Activated naive CD8-positive, alpha-beta T cell treated with anti-CD3 and anti-CD28 coated beads, Interleukin-2, amount 10 ng/mL, durations not matched to agents 7 days and 5 days (primary cell): ENCODE measurements around the gene HTR1A. TPM values are rescaled to one million over a fixed set of nuclear protein-coding genes. Genes with fewer than 3 reads are reported as not detected.

Source experiments
- ATAC-seq: fragments of 150-1000 bp; cut with Tn5 transposase; one replicate; pipeline ENCODE4 v1.10.0; 2021; ENCODE audit warnings: low read depth, moderate library complexity
- POLR2A ChIA-PET: fragments of 350-600 bp; sonication (Branson Sonifier 250); formaldehyde crosslinking; loops from one replicate; lab custom pipeline; 2021; ENCODE audit warnings: antibody characterized with exemption; lab: Charles Lee
- DNase-seq: peaks from one replicate; pipeline ENCODE4 v3.0.0; 2021
- H3K27ac Mint-ChIP-seq: one replicate; pipeline ENCODE4 v1.8.0; 2022; ENCODE audit warnings: mild to moderate bottlenecking, mixed read lengths
- H3K27me3 Mint-ChIP-seq: one replicate; pipeline ENCODE4 v1.8.0; 2022; ENCODE audit warnings: mild to moderate bottlenecking, moderate library complexity, mixed read lengths
- H3K36me3 Mint-ChIP-seq: one replicate; pipeline ENCODE4 v1.8.0; 2021; ENCODE audit warnings: mild to moderate bottlenecking, mixed read lengths
- H3K4me1 Mint-ChIP-seq: one replicate; pipeline ENCODE4 v1.8.0; 2021; ENCODE audit warnings: mixed read lengths
- H3K4me3 Mint-ChIP-seq: one replicate; pipeline ENCODE4 v1.8.0; 2022; ENCODE audit warnings: mild to moderate bottlenecking, moderate library complexity, mixed read lengths
- H3K9me3 Mint-ChIP-seq: one replicate; pipeline ENCODE4 v1.8.0; 2021; ENCODE audit warnings: mixed read lengths
- total RNA-seq, 2 experiments: library from RNA; stranded (reverse); gene quantifications; one replicate each; pipeline ENCODE4 v1.2.3, GENCODE V29; 2021

Gene HTR1A
- total RNA-seq, 2 experiments from 2014 or later, result not detected

GRCh38 chr5:63935103-63935502 is 27.1 kb downstream of the HTR1A start:
- Mint-ChIP-seq H3K4me1 (no peaks in the 10 kb centered on the region), H3K36me3 (no peaks in the 10 kb centered on the region), H3K27ac (no peak overlapping the region), H3K9me3 (peaks cover 6% of the 10 kb centered on the region), H3K4me3 (no peak overlapping the region), H3K27me3 (no peaks in the 10 kb centered on the region)
- DNase-seq (no peak), ATAC-seq (no peak)
- POLR2A ChIA-PET, result no interaction called here

GRCh38 chr5:63931836-63932235 is 30.4 kb downstream of the HTR1A start:
- peaks cover 4% of the 10 kb centered on the region for H3K9me3 Mint-ChIP-seq
- no peak for ATAC-seq
- no peak overlapping the region for H3K27ac Mint-ChIP-seq
- POLR2A ChIA-PET, result no interaction called here
- no peaks in the 10 kb centered on the region for H3K4me1 Mint-ChIP-seq
- DNase-seq, result no peak
- H3K36me3 Mint-ChIP-seq, result no peaks in the 10 kb centered on the region
- H3K27me3 Mint-ChIP-seq, result no peaks in the 10 kb centered on the region
- no peak overlapping the region for H3K4me3 Mint-ChIP-seq

GRCh38 chr5:63928451-63928850 is 33.8 kb downstream of the HTR1A start:
- ATAC-seq, result no peak
- no peaks in the 10 kb centered on the region for H3K36me3 Mint-ChIP-seq
- H3K27ac Mint-ChIP-seq, result no peak overlapping the region
- no peaks in the 10 kb centered on the region for H3K4me1 Mint-ChIP-seq
- POLR2A ChIA-PET, result no interaction called here
- H3K9me3 Mint-ChIP-seq, result peaks cover 3% of the 10 kb centered on the region
- no peak for DNase-seq
- H3K4me3 Mint-ChIP-seq, result no peak overlapping the region
- H3K27me3 Mint-ChIP-seq, result no peaks in the 10 kb centered on the region

GRCh38 chr5:63923914-63924313 is 38.3 kb downstream of the HTR1A start:
- DNase-seq (no peak), ATAC-seq (no peak)
- no peak overlapping the region for H3K27ac Mint-ChIP-seq
- no peaks in the 10 kb centered on the region for H3K36me3 Mint-ChIP-seq
- H3K4me1 Mint-ChIP-seq, result no peaks in the 10 kb centered on the region
- no peak overlapping the region for H3K4me3 Mint-ChIP-seq
- peaks cover 3% of the 10 kb centered on the region for H3K9me3 Mint-ChIP-seq
- POLR2A ChIA-PET, result no interaction called here
- H3K27me3 Mint-ChIP-seq, result no peaks in the 10 kb centered on the region

- Mint-ChIP-seq H3K27me3 (no peaks in the 10 kb centered on the region), H3K9me3 (peaks cover 3% of the 10 kb centered on the region)
- no peak for ATAC-seq
These were observed 42.3 kb downstream of the HTR1A start for GRCh38 chr5:63919763-63920478.

GRCh38 chr5:63916786-63917185 is 45.5 kb downstream of the HTR1A start:
- peaks cover 6% of the 10 kb centered on the region for H3K9me3 Mint-ChIP-seq
- no peak overlapping the region for H3K4me3 Mint-ChIP-seq
- H3K27me3 Mint-ChIP-seq, result no peaks in the 10 kb centered on the region
- no peaks in the 10 kb centered on the region for H3K4me1 Mint-ChIP-seq
- POLR2A ChIA-PET, result no interaction called here
- no peak overlapping the region for H3K27ac Mint-ChIP-seq
- DNase-seq (no peak), ATAC-seq (no peak)
- no peaks in the 10 kb centered on the region for H3K36me3 Mint-ChIP-seq

More at GRCh38 chr5:63919763-63920478, 42.3 kb downstream of the HTR1A start:
- no peak for DNase-seq
- Mint-ChIP-seq H3K4me1 (no peaks in the 10 kb centered on the region), H3K27ac (no peak overlapping the region), H3K4me3 (no peak overlapping the region), H3K36me3 (no peaks in the 10 kb centered on the region)
- POLR2A ChIA-PET, result no interaction called here

GRCh38 chr5:63911871-63912270 is 50.4 kb downstream of the HTR1A start:
- DNase-seq (no peak), ATAC-seq (no peak)
- POLR2A ChIA-PET, result no interaction called here
- H3K4me1 Mint-ChIP-seq, result no peaks in the 10 kb centered on the region
- H3K27me3 Mint-ChIP-seq, result no peaks in the 10 kb centered on the region
- no peak overlapping the region for H3K27ac Mint-ChIP-seq
- no peak overlapping the region for H3K4me3 Mint-ChIP-seq
- H3K9me3 Mint-ChIP-seq, result peaks cover 2% of the 10 kb centered on the region
- H3K36me3 Mint-ChIP-seq, result no peaks in the 10 kb centered on the region

Other genes with a start within 250 kb of the HTR1A start
- gene RNF180, start 203.4 kb upstream of the HTR1A start, total RNA-seq, result not detected